ENCODE results near the gene F9. TPM values are rescaled to one million over a fixed set of nuclear protein-coding genes. Genes with fewer than 3 reads are reported as not detected.

Gene F9
- total RNA-seq (not detected), polyA plus RNA-seq (not detected)

DNA sequence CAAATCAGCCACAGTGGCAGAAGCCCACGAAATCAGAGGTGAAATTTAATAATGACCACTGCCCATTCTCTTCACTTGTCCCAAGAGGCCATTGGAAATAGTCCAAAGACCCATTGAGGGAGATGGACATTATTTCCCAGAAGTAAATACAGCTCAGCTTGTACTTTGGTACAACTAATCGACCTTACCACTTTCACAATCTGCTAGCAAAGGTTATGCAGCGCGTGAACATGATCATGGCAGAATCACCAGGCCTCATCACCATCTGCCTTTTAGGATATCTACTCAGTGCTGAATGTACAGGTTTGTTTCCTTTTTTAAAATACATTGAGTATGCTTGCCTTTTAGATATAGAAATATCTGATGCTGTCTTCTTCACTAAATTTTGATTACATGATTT lies at the start of gene F9:
F9 (plus strand) TSS at position 190 of the 400 bp plus-strand sequence; CDS start at position 216, 26 bp downstream.
- 69 to 83% methylated on average over 4 of the region's 4 CpGs for WGBS, 2 donors
- DNase-seq, result no peak
- H3K4me3 ChIP-seq, result no peak within 1 kb of the TSS
- H3K9me3 ChIP-seq, result no peaks in the 10 kb centered on the region
- H3K27me3 ChIP-seq, result no peaks in the 10 kb centered on the region
- TF ChIP-seq EP300 (IDR thresholded peaks at IDR 0.05), result no peak
- TF ChIP-seq, protein P1, sequence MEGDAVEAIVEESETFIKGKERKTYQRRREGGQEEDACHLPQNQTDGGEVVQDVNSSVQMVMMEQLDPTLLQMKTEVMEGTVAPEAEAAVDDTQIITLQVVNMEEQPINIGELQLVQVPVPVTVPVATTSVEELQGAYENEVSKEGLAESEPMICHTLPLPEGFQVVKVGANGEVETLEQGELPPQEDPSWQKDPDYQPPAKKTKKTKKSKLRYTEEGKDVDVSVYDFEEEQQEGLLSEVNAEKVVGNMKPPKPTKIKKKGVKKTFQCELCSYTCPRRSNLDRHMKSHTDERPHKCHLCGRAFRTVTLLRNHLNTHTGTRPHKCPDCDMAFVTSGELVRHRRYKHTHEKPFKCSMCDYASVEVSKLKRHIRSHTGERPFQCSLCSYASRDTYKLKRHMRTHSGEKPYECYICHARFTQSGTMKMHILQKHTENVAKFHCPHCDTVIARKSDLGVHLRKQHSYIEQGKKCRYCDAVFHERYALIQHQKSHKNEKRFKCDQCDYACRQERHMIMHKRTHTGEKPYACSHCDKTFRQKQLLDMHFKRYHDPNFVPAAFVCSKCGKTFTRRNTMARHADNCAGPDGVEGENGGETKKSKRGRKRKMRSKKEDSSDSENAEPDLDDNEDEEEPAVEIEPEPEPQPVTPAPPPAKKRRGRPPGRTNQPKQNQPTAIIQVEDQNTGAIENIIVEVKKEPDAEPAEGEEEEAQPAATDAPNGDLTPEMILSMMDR (IDR thresholded peaks at IDR 0.05), result no peak
- no peak for TF ChIP-seq POLR2A (IDR thresholded peaks at IDR 0.05)
- no peak for TF ChIP-seq POLR2AphosphoS5 (IDR thresholded peaks at IDR 0.05)
- no peaks in the 10 kb centered on the region for H3K4me1 ChIP-seq
- H3K36me3 ChIP-seq, result no peaks in the 10 kb centered on the region
- no peak within 1 kb of the TSS for H3K27ac ChIP-seq
- intact Hi-C loops (cut with DNase I), result no loop called here

- TF ChIP-seq POLR2A (IDR thresholded peaks at IDR 0.05) (no peak), EP300 (IDR thresholded peaks at IDR 0.05) (no peak), POLR2AphosphoS5 (IDR thresholded peaks at IDR 0.05) (no peak)
- TF ChIP-seq, protein P1 (IDR thresholded peaks at IDR 0.05), result no peak
- no peak for DNase-seq
- Histone ChIP-seq H3K27me3 (no peaks in the 10 kb centered on the region), H3K27ac (no peak overlapping the region), H3K36me3 (no peaks in the 10 kb centered on the region), H3K4me3 (no peak overlapping the region), H3K4me1 (no peaks in the 10 kb centered on the region), H3K9me3 (no peaks in the 10 kb centered on the region)
- intact Hi-C loops (cut with DNase I), result no loop called here
- WGBS, 2 donors, result 9 to 15% methylated on average over 2 of the region's 2 CpGs
Measured at GRCh38 chrX:139483699-139484098, 46.8 kb upstream of the F9 start.

DNA sequence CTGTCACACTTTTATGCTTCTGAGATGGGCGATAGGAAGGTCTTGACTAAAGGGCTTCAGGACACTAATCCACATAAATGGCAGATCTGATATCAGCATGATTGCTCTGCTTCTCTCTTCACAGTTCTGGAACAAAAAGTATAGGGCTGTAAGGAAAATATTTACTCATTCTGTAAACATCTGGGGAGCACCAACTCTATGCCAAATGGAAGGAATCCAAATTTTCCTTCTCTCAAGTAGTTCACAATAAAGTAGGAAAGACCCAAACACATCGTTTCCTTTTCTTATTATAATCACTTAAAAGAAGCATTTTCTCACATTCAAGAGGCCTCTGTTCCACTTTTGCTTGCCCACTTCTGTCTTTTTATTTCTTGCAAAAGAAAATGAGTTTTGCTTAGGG lies 45.9 kb upstream of the F9 start:
- no peak overlapping the region for H3K4me3 ChIP-seq
- H3K36me3 ChIP-seq, result no peaks in the 10 kb centered on the region
- H3K4me1 ChIP-seq, result no peaks in the 10 kb centered on the region
- DNase-seq, result no peak
- TF ChIP-seq POLR2A (IDR thresholded peaks at IDR 0.05) (no peak), EP300 (IDR thresholded peaks at IDR 0.05) (no peak), POLR2AphosphoS5 (IDR thresholded peaks at IDR 0.05) (no peak)
- TF ChIP-seq, protein P1 (IDR thresholded peaks at IDR 0.05), result no peak
- intact Hi-C loops (cut with DNase I), result no loop called here
- H3K27ac ChIP-seq, result no peak overlapping the region
- no peaks in the 10 kb centered on the region for H3K9me3 ChIP-seq
- no peaks in the 10 kb centered on the region for H3K27me3 ChIP-seq
- WGBS, 2 donors, result 68 to 72% methylated on average over 2 of the region's 2 CpGs

DNA sequence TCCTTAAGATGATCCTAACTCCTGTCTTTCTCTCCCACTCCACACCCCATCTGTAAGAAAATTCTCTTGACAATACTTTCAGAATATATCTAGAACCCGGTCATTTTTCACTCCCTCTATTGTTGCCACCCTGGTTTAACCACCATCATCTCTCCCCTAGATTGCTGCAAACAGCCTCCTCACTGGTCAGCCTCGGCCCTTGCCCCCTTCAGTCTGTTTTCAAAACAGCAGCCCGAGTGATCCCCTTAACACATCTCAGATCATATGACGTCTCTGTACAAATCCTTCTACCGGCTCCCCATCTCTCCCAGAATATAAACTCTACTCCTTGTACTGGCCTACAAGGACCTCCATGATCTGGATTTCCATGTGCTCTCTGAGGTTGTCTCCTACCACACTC lies 35.2 kb upstream of the F9 start:
- Histone ChIP-seq H3K27ac (no peak overlapping the region), H3K36me3 (no peaks in the 10 kb centered on the region), H3K4me1 (no peaks in the 10 kb centered on the region), H3K4me3 (no peak overlapping the region), H3K27me3 (no peaks in the 10 kb centered on the region), H3K9me3 (no peaks in the 10 kb centered on the region)
- TF ChIP-seq, protein P1 (IDR thresholded peaks at IDR 0.05), result no peak
- TF ChIP-seq POLR2AphosphoS5 (IDR thresholded peaks at IDR 0.05) (no peak), EP300 (IDR thresholded peaks at IDR 0.05) (no peak), POLR2A (IDR thresholded peaks at IDR 0.05) (no peak)
- intact Hi-C loops (cut with DNase I), result no loop called here
- no peak for DNase-seq
- WGBS, 2 donors, result 70 to 85% methylated on average over 5 of the region's 5 CpGs

GRCh38 chrX:139506333-139506732 lies 24.2 kb upstream of the F9 start:
- TF ChIP-seq POLR2AphosphoS5 (IDR thresholded peaks at IDR 0.05), result no peak
- Histone ChIP-seq H3K27ac (no peak overlapping the region), H3K4me1 (no peaks in the 10 kb centered on the region), H3K27me3 (no peaks in the 10 kb centered on the region), H3K4me3 (no peak overlapping the region), H3K9me3 (no peaks in the 10 kb centered on the region), H3K36me3 (no peaks in the 10 kb centered on the region)
- intact Hi-C loops (cut with DNase I), result no loop called here
- DNase-seq, result no peak

All from sigmoid colon (tissue), 7 donors.